ENCODE data around the gene SH3BGRL2.

DNA sequence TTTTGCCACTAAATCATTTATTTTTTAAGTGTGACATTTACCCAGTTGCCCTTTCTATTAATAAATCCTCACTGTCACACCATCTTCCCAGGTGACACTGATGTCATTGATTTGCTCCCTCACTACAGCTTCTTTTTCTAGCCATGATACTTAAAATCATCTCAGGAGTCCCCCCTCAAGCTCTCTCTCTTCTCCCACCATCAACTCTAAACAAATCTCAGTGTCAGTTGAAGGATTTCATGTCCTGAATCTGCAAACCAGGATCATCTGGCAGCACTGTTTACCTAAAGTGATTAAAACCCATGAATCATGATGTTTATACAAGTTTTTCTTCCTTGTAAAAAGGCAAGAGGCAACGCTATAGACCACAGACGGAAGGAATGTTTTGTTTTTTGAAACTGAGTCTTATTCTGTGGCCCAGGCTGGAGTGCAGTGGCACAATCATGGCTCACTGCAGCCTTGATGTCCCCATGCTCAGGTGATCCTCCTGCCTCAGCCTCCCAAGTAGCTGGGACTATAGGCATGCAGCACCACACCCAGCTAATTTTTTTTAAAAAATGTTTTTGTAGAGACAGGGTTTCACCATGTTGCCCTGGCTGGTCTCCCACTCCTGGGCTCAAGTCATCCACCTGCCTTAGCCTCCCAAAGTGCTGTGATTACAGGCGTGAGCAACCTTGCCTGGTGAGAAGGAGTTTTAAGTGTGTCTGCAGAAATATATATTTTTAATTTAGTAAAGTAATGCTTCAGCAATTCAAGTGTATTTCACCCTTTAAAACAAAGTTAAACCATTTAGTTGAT lies 30.1 kb upstream of the SH3BGRL2 start:
- TF ChIP-seq, protein P1, sequence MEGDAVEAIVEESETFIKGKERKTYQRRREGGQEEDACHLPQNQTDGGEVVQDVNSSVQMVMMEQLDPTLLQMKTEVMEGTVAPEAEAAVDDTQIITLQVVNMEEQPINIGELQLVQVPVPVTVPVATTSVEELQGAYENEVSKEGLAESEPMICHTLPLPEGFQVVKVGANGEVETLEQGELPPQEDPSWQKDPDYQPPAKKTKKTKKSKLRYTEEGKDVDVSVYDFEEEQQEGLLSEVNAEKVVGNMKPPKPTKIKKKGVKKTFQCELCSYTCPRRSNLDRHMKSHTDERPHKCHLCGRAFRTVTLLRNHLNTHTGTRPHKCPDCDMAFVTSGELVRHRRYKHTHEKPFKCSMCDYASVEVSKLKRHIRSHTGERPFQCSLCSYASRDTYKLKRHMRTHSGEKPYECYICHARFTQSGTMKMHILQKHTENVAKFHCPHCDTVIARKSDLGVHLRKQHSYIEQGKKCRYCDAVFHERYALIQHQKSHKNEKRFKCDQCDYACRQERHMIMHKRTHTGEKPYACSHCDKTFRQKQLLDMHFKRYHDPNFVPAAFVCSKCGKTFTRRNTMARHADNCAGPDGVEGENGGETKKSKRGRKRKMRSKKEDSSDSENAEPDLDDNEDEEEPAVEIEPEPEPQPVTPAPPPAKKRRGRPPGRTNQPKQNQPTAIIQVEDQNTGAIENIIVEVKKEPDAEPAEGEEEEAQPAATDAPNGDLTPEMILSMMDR (IDR thresholded peaks at IDR 0.05) = no peak
- TF ChIP-seq EZH2 (IDR thresholded peaks at IDR 0.05; ENCODE audit: borderline replicate concordance, insufficient read depth, low read depth, low read length, poor library complexity, severe bottlenecking) = no peak

Data from B cell (primary cell).